K562 (cell line): ENCODE measurements around the gene ZEB2. TPM values are rescaled to one million over a fixed set of nuclear protein-coding genes. Genes with fewer than 3 reads are reported as not detected.

Source experiments
- CBX8 ChIP-seq: fragments of 200-600 bp; sonication (generic); IDR thresholded peaks from 2 replicates; pipeline ENCODE4 v1.6.1; 2012; ENCODE audit warnings: borderline replicate concordance, mixed run types, low read depth, mild to moderate bottlenecking, moderate library complexity, mixed read lengths, low read length, control low read depth, inconsistent platforms; ENCODE audit not compliant: poor library complexity, severe bottlenecking; ENCODE audit errors: extremely low read depth
- POLR2A ChIP-seq: fragments of 450-650 bp; conservative IDR thresholded peaks from 2 replicates; pipeline ENCODE4 v1.6.1; 2016
- POLR2G ChIP-seq: fragments of 200-400 bp; formaldehyde crosslinking; IDR thresholded peaks from 2 replicates; pipeline ENCODE4 v1.6.1; 2017; ENCODE audit warnings: low read depth, mild to moderate bottlenecking, antibody characterized with exemption, low read length, moderate library complexity
- THRB ChIP-seq: fragments of 450-650 bp; formaldehyde crosslinking; conservative IDR thresholded peaks from 2 replicates; pipeline ENCODE4 v1.4.0; 2022; ENCODE audit warnings: mild to moderate bottlenecking, missing genetic modification characterization
- ZBTB33 ChIP-seq: sonication (generic); formaldehyde crosslinking; IDR thresholded peaks from 2 replicates; pipeline ENCODE4 v1.8.1; 2023; ENCODE audit warnings: mild to moderate bottlenecking, missing genetic modification reagents
- ZFX ChIP-seq: sonication (generic); formaldehyde crosslinking; IDR thresholded peaks from 2 replicates; pipeline ENCODE4 v1.8.0; 2022; ENCODE audit warnings: mild to moderate bottlenecking, missing genetic modification reagents, moderate library complexity
- polyA plus RNA-seq, 8 experiments: library from polyadenylated mRNA; depleted of rRNA in 4 of 8; stranded (reverse) in 5 of 8; unstranded in 3 of 8; fragments of >200 nt; fragmentation: Nextera tagmentation in 2 of 8; fragmentation: Illumina TruSeq in 1 of 8; extraction: Ambion mirVana in 2 of 8; extraction: Trizol in 1 of 8; gene quantifications; 2 replicates each; pipeline versions ENCODE4 v1.2.1 to v1.2.3, GENCODE V29; 2011 to 2014; ENCODE audit warnings: inconsistent platforms in 1 of 8, missing spikeins in 1 of 8
- total RNA-seq, 7 experiments: library from RNA; depleted of rRNA in 6 of 7; stranded (reverse); fragments of >200 nt in 6 of 7; fragmentation: Illumina TruSeq in 2 of 7; extraction: Trizol in 2 of 7; gene quantifications; 2 replicates each; pipeline versions ENCODE4 v1.2.1 to v1.2.3, GENCODE V29; 2011 to 2021; ENCODE audit warnings: low replicate concordance in 1 of 7
- TF ChIP-seq, protein P1 (sequence below): fragments of 150-350 bp; conservative IDR thresholded peaks from 2 replicates; pipeline ENCODE4 v1.6.1; 2014; ENCODE audit warnings: low read length

Gene ZEB2
- total and polyA plus RNA-seq, 9 of the 15 experiments (the other 6 are each of a cell fraction or from before 2014, with no cell fraction given) = 15.1 to 113 (median 72.3) TPM

DNA sequence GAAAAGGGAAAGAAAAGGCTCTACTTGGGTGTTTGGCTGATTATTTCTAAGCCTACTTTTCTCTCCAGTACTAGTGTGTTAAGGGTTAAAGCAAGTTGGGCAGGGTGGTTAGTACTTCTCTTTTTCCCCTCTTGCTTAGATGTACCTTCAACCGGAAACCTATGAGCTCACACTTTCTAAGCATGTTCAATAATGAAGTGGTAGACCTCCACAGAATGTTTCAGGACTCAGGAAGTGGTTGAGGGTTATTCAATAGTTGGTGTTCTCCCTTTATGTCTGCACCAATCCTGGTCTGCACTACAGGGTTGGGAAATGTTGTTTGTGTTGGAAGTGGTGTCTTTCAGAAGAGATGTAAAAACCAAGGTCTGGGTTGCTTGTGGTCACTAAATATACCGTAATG, 137.1 kb downstream of the ZEB2 start (continued):
- TF ChIP-seq THRB (no peak), POLR2G (peak; percentile 30; the same call in 1 of the 2 replicates), ZFX (no peak), CBX8 (no peak), POLR2A (peak; percentile 41), ZBTB33 (no peak)
- TF ChIP-seq, protein P1, sequence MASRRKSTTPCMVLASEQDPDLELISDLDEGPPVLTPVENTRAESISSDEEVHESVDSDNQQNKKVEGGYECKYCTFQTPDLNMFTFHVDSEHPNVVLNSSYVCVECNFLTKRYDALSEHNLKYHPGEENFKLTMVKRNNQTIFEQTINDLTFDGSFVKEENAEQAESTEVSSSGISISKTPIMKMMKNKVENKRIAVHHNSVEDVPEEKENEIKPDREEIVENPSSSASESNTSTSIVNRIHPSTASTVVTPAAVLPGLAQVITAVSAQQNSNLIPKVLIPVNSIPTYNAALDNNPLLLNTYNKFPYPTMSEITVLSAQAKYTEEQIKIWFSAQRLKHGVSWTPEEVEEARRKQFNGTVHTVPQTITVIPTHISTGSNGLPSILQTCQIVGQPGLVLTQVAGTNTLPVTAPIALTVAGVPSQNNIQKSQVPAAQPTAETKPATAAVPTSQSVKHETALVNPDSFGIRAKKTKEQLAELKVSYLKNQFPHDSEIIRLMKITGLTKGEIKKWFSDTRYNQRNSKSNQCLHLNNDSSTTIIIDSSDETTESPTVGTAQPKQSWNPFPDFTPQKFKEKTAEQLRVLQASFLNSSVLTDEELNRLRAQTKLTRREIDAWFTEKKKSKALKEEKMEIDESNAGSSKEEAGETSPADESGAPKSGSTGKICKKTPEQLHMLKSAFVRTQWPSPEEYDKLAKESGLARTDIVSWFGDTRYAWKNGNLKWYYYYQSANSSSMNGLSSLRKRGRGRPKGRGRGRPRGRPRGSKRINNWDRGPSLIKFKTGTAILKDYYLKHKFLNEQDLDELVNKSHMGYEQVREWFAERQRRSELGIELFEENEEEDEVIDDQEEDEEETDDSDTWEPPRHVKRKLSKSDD = no peak
